Measurements from ENCODE around the gene IMP3. TPM values are rescaled to one million over a fixed set of nuclear protein-coding genes. Genes with fewer than 3 reads are reported as not detected.

IMP3 gene
- total and polyA plus RNA-seq, 2 donors (not counting 3 experiments of a cell fraction or from before 2014, with no cell fraction given), result 41.3 to 64.0 TPM

DNA sequence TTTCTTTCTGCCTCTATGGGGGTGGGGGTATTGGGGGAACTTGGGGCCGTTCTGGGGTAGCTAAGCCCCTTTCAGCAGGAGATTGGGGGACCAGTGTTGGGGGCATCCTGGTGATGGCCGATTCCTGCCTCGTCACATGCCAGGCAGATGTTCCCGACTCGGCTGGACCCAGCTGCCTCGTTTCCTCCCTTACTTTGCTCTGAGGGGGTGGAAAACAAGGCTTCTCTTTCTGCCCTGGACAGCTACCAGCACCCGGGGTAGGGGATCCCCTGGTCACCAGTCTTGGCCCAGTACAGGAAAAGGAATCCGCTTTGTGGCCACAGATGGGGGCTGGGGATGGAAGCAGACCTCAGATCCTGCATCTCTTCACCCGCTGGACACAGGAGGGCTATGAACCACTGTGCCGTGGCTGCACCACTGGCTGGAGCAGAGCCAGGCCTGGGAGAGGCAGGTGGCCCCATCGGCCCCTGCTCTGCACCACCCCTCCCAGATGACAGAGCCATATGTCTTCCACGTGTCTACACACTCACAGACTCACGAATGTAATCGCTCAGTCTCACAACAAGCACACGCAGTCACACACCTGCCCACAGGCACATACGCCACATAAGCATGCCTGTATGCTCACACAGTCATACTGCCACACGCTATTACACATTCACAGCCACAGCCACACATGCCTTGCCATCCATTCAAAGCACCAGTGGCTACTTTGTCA lies 20.1 kb upstream of the IMP3 start:
- Histone ChIP-seq H3K9me1 (replicated peaks; ENCODE audit: control insufficient read depth, extremely low read depth, insufficient read depth, low read length) (no peaks in the 10 kb centered on the region), H3K27ac (ENCODE audit: insufficient read depth, low read depth, low read length) (no peak overlapping the region), H3K9me3 (replicated peaks; ENCODE audit: control insufficient read depth, insufficient read depth, low read length) (no peaks in the 10 kb centered on the region), H3K9ac (replicated peaks; ENCODE audit: extremely low read depth, insufficient read depth, low read length) (no peak overlapping the region), H3K27me3 (ENCODE audit: control insufficient read depth in 2 of 2, insufficient read depth in 2 of 2, low read length in 2 of 2) (no peaks in the 10 kb centered on the region), H3K79me2 (ENCODE audit: control insufficient read depth, insufficient read depth, low read length) (no peaks in the 10 kb centered on the region), H4K20me1 (replicated peaks; ENCODE audit: control insufficient read depth, extremely low read depth, insufficient read depth, low read length) (no peaks in the 10 kb centered on the region), H3K36me3 (ENCODE audit: control insufficient read depth in 2 of 2, extremely low read depth in 1 of 2, insufficient read depth in 2 of 2, low read length in 2 of 2) (peaks cover 0 to 10% of the 10 kb centered on the region in 2 experiments), H3K4me1 (ENCODE audit: control insufficient read depth, extremely low read depth, insufficient read depth, low read length) (peaks cover 5% of the 10 kb centered on the region), H3K4me3 (replicated peaks in 1 of 3; ENCODE audit: insufficient read depth in 1 of 3, low read depth in 1 of 3, low read length in 3 of 3) (no peak overlapping the region), H2AFZ (ENCODE audit: low read depth, low read length) (no peak overlapping the region), H3K4me2 (ENCODE audit: insufficient read depth, low read length) (no peak overlapping the region)
- FAIRE-seq, result no peak
- DNase-seq (ENCODE audit: low read depth, low spot score), result no peak
- no TSS peak for BruUV-seq (replicated peaks)
- intact Hi-C loops (cut with micrococcal nuclease), result no loop called here
- POLR2A ChIA-PET, result interaction anchor here (0.5 to 0.8 kb wide), 2 partner anchors 40 to 99 kb away, joined by 3 read pairs; no protein-coding TSS in a partner anchor
- dilution Hi-C loops (cut with MboI; ENCODE audit: extremely low pct_ligation_motif_present, low sequenced_read_pairs), result no loop called here
- CTCF ChIA-PET, result interaction anchor here (0.7 to 1.9 kb wide), 6 partner anchors 9 to 73 kb away, joined by 3 to 14 read pairs (median 7); partner anchors contain the start of gene SNX33
- TF ChIP-seq GATA2 (IDR thresholded peaks at IDR 0.05; ENCODE audit: insufficient read depth, insufficient read length, low read depth, low read length), result no peak
- TF ChIP-seq, protein P1, sequence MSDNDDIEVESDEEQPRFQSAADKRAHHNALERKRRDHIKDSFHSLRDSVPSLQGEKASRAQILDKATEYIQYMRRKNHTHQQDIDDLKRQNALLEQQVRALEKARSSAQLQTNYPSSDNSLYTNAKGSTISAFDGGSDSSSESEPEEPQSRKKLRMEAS (IDR thresholded peaks at IDR 0.05; ENCODE audit: insufficient read depth, insufficient read length), result no peak
- TF ChIP-seq CTCF (IDR thresholded peaks at IDR 0.05; ENCODE audit: extremely low read depth in 1 of 2, insufficient read depth in 1 of 2, low read depth in 1 of 2, low read length in 2 of 2), result no peak
- no peak for TF ChIP-seq EZH2 (IDR thresholded peaks at IDR 0.05; ENCODE audit: borderline replicate concordance, low read depth, low read length, severe bottlenecking)
- no peak for TF ChIP-seq MYC (IDR thresholded peaks at IDR 0.05; ENCODE audit: low read depth, low read length)
- no peak for TF ChIP-seq FOS (IDR thresholded peaks at IDR 0.05; ENCODE audit: borderline replicate concordance, insufficient read depth, low read length)
- TF ChIP-seq JUN (IDR thresholded peaks at IDR 0.05; ENCODE audit: borderline replicate concordance, insufficient read depth, insufficient read length, low read depth), result no peak

All from endothelial cell of umbilical vein (primary cell).